Measurements from ENCODE around the gene ZNF529. TPM values are rescaled to one million over a fixed set of nuclear protein-coding genes. Genes with fewer than 3 reads are reported as not detected.
"Not testable (repeated sequence)": the region's sequence is repeated elsewhere in the genome, so short reads cannot be mapped to it uniquely, and the experiment has no call there.

The ZNF529 gene
- total and polyA plus RNA-seq, 8 donors: 1.4 to 25.2 (median 3.5) TPM

- H3K4me3 ChIP-seq: peak overlapping the region; percentile 59 to 74 (median 69)
- no peak for TF ChIP-seq CTCF (IDR thresholded peaks at IDR 0.05)
- TF ChIP-seq POLR2A (IDR thresholded peaks at IDR 0.05): no peak
- no peak for TF ChIP-seq POLR2AphosphoS5 (IDR thresholded peaks at IDR 0.05)
- TF ChIP-seq EP300 (IDR thresholded peaks at IDR 0.05): no peak
- WGBS, 5 donors: 0 to 2% (median 1%) methylated on average over 7 to 21 of the region's 21 CpGs
Measured at GRCh38 chr19:36604656-36605100, 31.6 kb upstream of the ZNF529 start.

GRCh38 chr19:36602681-36603080 is 29.6 kb upstream of the ZNF529 start:
- peaks cover 0 to 13% (median 0%) of the 10 kb centered on the region in 3 donors for H3K27me3 ChIP-seq
- H3K36me3 ChIP-seq; DNase-seq; intact Hi-C loops (cut with DNase I; ENCODE audit: low total_unique reads); H3K4me3 ChIP-seq; H3K27ac ChIP-seq: not testable (repeated sequence)
- peaks cover 5 to 71% (median 33%) of the 10 kb centered on the region in 4 donors for H3K9me3 ChIP-seq
- H3K4me1 ChIP-seq: peaks cover 0 to 21% (median 12%) of the 10 kb centered on the region in 4 donors
- WGBS, 5 donors: 89 to 93% (median 91%) methylated on average over 9 to 10 of the region's 10 CpGs

More at GRCh38 chr19:36604656-36605100, 31.6 kb upstream of the ZNF529 start:
- H3K27me3 ChIP-seq: peaks cover 0 to 13% (median 0%) of the 10 kb centered on the region in 3 donors
- H3K4me1 ChIP-seq: peaks cover 0 to 21% (median 12%) of the 10 kb centered on the region in 4 donors
- intact Hi-C loops (cut with DNase I; ENCODE audit: low total_unique reads): no loop called here
- peaks cover 7 to 76% (median 35%) of the 10 kb centered on the region in 4 donors for H3K9me3 ChIP-seq
- DNase-seq: peak; percentile 44 to 89
- peaks cover 0 to 22% (median 8%) of the 10 kb centered on the region in 4 donors for H3K36me3 ChIP-seq
- H3K27ac ChIP-seq: peak overlapping the region; percentile 40 to 86 (median 76)

GRCh38 chr19:36579255-36579654 is 6.2 kb upstream of the ZNF529 start:
- no peaks in the 10 kb centered on the region for H3K27me3 ChIP-seq
- no peak overlapping the region for H3K4me3 ChIP-seq
- peaks cover 0 to 86% (median 44%) of the 10 kb centered on the region in 4 donors for H3K9me3 ChIP-seq
- TF ChIP-seq POLR2A (IDR thresholded peaks at IDR 0.05) (no peak), CTCF (IDR thresholded peaks at IDR 0.05) (no peak), POLR2AphosphoS5 (IDR thresholded peaks at IDR 0.05) (no peak), EP300 (IDR thresholded peaks at IDR 0.05) (no peak)
- no peak overlapping the region for H3K27ac ChIP-seq
- H3K4me1 ChIP-seq: peaks cover 4 to 11% (median 9%) of the 10 kb centered on the region in 4 donors
- no peak for DNase-seq
- intact Hi-C loops (cut with DNase I; ENCODE audit: low total_unique reads): no loop called here
- peaks cover 34 to 82% (median 76%) of the 10 kb centered on the region in 4 donors for H3K36me3 ChIP-seq

GRCh38 chr19:36577271-36577996 is 4.3 kb upstream of the ZNF529 start:
- H3K4me3 ChIP-seq: no peak overlapping the region
- 92 to 97% (median 97%) methylated on average over 3 of the region's 3 CpGs for WGBS, 5 donors
- H3K27me3 ChIP-seq: no peaks in the 10 kb centered on the region
- H3K9me3 ChIP-seq: peaks cover 0 to 68% (median 33%) of the 10 kb centered on the region in 4 donors
- no peak for DNase-seq
- intact Hi-C loops (cut with DNase I; ENCODE audit: low total_unique reads): no loop called here
- peaks cover 8 to 20% (median 17%) of the 10 kb centered on the region in 4 donors for H3K4me1 ChIP-seq
- no peak for TF ChIP-seq POLR2AphosphoS5 (IDR thresholded peaks at IDR 0.05)
- TF ChIP-seq CTCF (IDR thresholded peaks at IDR 0.05): no peak
- TF ChIP-seq POLR2A (IDR thresholded peaks at IDR 0.05): no peak
- TF ChIP-seq EP300 (IDR thresholded peaks at IDR 0.05): no peak
- no peak overlapping the region for H3K27ac ChIP-seq
- H3K36me3 ChIP-seq: peaks cover 34 to 69% (median 69%) of the 10 kb centered on the region in 4 donors

Data from stomach (tissue), 9 donors.